ENCODE measurements around the gene TMEM51.

The TMEM51 gene, protein sequence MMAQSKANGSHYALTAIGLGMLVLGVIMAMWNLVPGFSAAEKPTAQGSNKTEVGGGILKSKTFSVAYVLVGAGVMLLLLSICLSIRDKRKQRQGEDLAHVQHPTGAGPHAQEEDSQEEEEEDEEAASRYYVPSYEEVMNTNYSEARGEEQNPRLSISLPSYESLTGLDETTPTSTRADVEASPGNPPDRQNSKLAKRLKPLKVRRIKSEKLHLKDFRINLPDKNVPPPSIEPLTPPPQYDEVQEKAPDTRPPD
- long read RNA-seq: 0 reads

- H3K27me3 ChIP-seq (ENCODE audit: insufficient read depth, poor library complexity, severe bottlenecking): peaks cover 33% of the 10 kb centered on the region
- no peak for DNase-seq (ENCODE audit: low read depth in 1 of 2, low spot score in 1 of 2)
- no peak within 1 kb of the TSS for H3K27ac ChIP-seq (replicated peaks)
- TF ChIP-seq SPI1 (IDR thresholded peaks at IDR 0.05; ENCODE audit: borderline replicate concordance, low read depth): no peak
- TF ChIP-seq CTCF (IDR thresholded peaks at IDR 0.05; ENCODE audit: insufficient read depth, low read length): no peak
- no peak for TF ChIP-seq REST (IDR thresholded peaks at IDR 0.05; ENCODE audit: insufficient replicate concordance, low read depth)
- no peak for TF ChIP-seq GABPA (IDR thresholded peaks at IDR 0.05; ENCODE audit: low read depth)
- no peak for TF ChIP-seq POLR2AphosphoS5 (IDR thresholded peaks at IDR 0.05; ENCODE audit: low read depth)
- no peak within 1 kb of the TSS for H3K4me3 ChIP-seq (replicated peaks; ENCODE audit: insufficient read depth, low read length)
Observed at GRCh38 chr1:15153184-15153841, at the start of gene TMEM51. TMEM51 (plus strand) TSS chr1:15153747; CDS start chr1:15215088, 61,341 bp downstream.

DNA sequence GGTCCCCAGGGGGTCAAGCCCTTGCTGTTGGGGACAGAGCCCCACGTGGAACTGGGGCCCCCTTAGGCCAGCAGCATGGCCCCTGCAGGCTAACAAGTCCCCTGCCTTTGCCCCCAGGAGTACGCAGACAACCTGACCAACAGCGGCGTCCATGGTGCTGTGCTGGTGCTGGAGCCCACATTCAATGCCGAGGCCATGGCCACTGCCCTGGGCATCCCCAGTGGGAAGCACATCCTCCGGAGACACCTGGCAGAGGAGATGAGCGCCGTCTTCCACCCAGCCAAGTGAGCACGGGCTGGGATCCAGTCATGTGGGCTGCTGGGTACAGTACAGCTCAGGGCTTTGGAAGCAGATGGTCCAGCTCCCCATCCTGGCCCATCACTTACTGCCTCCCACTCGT is 49.6 kb upstream of the TMEM51 start:
- H3K4me3 ChIP-seq (replicated peaks; ENCODE audit: insufficient read depth, low read length): no peak overlapping the region
- no peak overlapping the region for H3K27ac ChIP-seq (replicated peaks)
- H3K27me3 ChIP-seq (ENCODE audit: insufficient read depth, poor library complexity, severe bottlenecking): no peaks in the 10 kb centered on the region
- no peak for DNase-seq (ENCODE audit: low read depth in 1 of 2, low spot score in 1 of 2)
- TF ChIP-seq CTCF (IDR thresholded peaks at IDR 0.05; ENCODE audit: insufficient read depth, low read length) (no peak), SPI1 (IDR thresholded peaks at IDR 0.05; ENCODE audit: borderline replicate concordance, low read depth) (no peak), REST (IDR thresholded peaks at IDR 0.05; ENCODE audit: insufficient replicate concordance, low read depth) (no peak), POLR2AphosphoS5 (IDR thresholded peaks at IDR 0.05; ENCODE audit: low read depth) (no peak), GABPA (IDR thresholded peaks at IDR 0.05; ENCODE audit: low read depth) (no peak)

- no peak overlapping the region for H3K4me3 ChIP-seq (replicated peaks; ENCODE audit: insufficient read depth, low read length)
- H3K27me3 ChIP-seq (ENCODE audit: insufficient read depth, poor library complexity, severe bottlenecking): no peaks in the 10 kb centered on the region
- TF ChIP-seq GABPA (IDR thresholded peaks at IDR 0.05; ENCODE audit: low read depth) (no peak), REST (IDR thresholded peaks at IDR 0.05; ENCODE audit: insufficient replicate concordance, low read depth) (no peak), POLR2AphosphoS5 (IDR thresholded peaks at IDR 0.05; ENCODE audit: low read depth) (no peak), SPI1 (IDR thresholded peaks at IDR 0.05; ENCODE audit: borderline replicate concordance, low read depth) (no peak), CTCF (IDR thresholded peaks at IDR 0.05; ENCODE audit: insufficient read depth, low read length) (no peak)
- no peak for DNase-seq (ENCODE audit: low read depth in 1 of 2, low spot score in 1 of 2)
- H3K27ac ChIP-seq (replicated peaks): no peak overlapping the region
Observed at GRCh38 chr1:15104768-15105167, 48.8 kb upstream of the TMEM51 start.
